WTC11 (cell line): ENCODE results near the gene MICAL3. TPM values are rescaled to one million over a fixed set of nuclear protein-coding genes. Genes with fewer than 3 reads are reported as not detected.

Source experiments
- ATAC-seq: fragments of 200-7000 bp; cut with Tn5 transposase; 2 replicates; pipeline ENCODE4 v1.10.0; 2021; ENCODE audit warnings: mild to moderate bottlenecking, moderate library complexity
- CTCF ChIA-PET: fragments of 300-600 bp; sonication (Branson Sonifier 250); formaldehyde crosslinking; loops from one replicate; lab custom pipeline; 2021; ENCODE audit warnings: antibody characterized with exemption; lab: Charles Lee
- POLR2A ChIA-PET: fragments of 350-600 bp; sonication (Branson Sonifier 250); formaldehyde crosslinking; loops from one replicate; lab custom pipeline; 2021; ENCODE audit warnings: antibody characterized with exemption; lab: Charles Lee
- DNase-seq: peaks from one replicate; pipeline ENCODE4 v3.0.0; 2021; ENCODE audit warnings: low spot score
- H3K27ac Mint-ChIP-seq: 2 replicates; pipeline ENCODE4 v1.8.0; 2021; ENCODE audit warnings: mixed read lengths
- H3K27me3 Mint-ChIP-seq: 2 replicates; pipeline ENCODE4 v1.8.0; 2021; ENCODE audit warnings: low read depth, mild to moderate bottlenecking, moderate library complexity, mixed read lengths
- H3K36me3 Mint-ChIP-seq: 2 replicates; pipeline ENCODE4 v1.8.0; 2021; ENCODE audit warnings: mixed read lengths
- H3K4me1 Mint-ChIP-seq: 2 replicates; pipeline ENCODE4 v1.8.0; 2022; ENCODE audit warnings: mixed read lengths
- H3K4me3 Mint-ChIP-seq: 2 replicates; pipeline ENCODE4 v1.8.0; 2021; ENCODE audit warnings: mild to moderate bottlenecking, moderate library complexity, mixed read lengths
- H3K9me3 Mint-ChIP-seq: 2 replicates; pipeline ENCODE4 v1.8.0; 2021; ENCODE audit warnings: mixed read lengths
- FOXK1 ChIP-seq: sonication (generic); formaldehyde crosslinking; IDR thresholded peaks from 2 replicates; pipeline ENCODE4 v1.8.0; 2022; ENCODE audit warnings: mild to moderate bottlenecking, moderate library complexity, missing genetic modification reagents
- IRF2 ChIP-seq: sonication (generic); formaldehyde crosslinking; IDR thresholded peaks from 2 replicates; pipeline ENCODE4 v1.8.0; 2022; ENCODE audit warnings: low read depth, missing genetic modification reagents, borderline replicate concordance
- TEAD4 ChIP-seq: sonication (generic); formaldehyde crosslinking; IDR thresholded peaks from 2 replicates; pipeline ENCODE4 v1.8.0; 2022; ENCODE audit warnings: mild to moderate bottlenecking, missing genetic modification reagents
- total RNA-seq: library from RNA; stranded (reverse); gene quantifications from 3 replicates; pipeline ENCODE4 v1.2.3, GENCODE V29; 2021
- TF ChIP-seq, protein P1 (sequence below): sonication (generic); formaldehyde crosslinking; IDR thresholded peaks from 2 replicates; pipeline ENCODE4 v1.8.0; 2023; ENCODE audit warnings: missing genetic modification reagents, mild to moderate bottlenecking, borderline replicate concordance
- TF ChIP-seq, protein P2 (sequence below): fragments of 200-600 bp; IDR thresholded peaks from 2 replicates; pipeline ENCODE4 v1.8.0; 2022; ENCODE audit warnings: antibody characterized with exemption
- TF ChIP-seq, protein P3 (sequence below): sonication (generic); formaldehyde crosslinking; IDR thresholded peaks from 2 replicates; pipeline ENCODE4 v1.8.1; 2022; ENCODE audit warnings: missing genetic modification reagents, borderline replicate concordance
- TF ChIP-seq, protein P4 (sequence below): sonication (generic); formaldehyde crosslinking; IDR thresholded peaks from 2 replicates; pipeline ENCODE4 v1.8.1; 2022; ENCODE audit warnings: mild to moderate bottlenecking, missing genetic modification reagents, moderate library complexity, borderline replicate concordance
- TF ChIP-seq, protein P5 (sequence below): fragments of 250-450 bp; sonication (Bioruptor Pico); IDR thresholded peaks from 2 replicates; pipeline ENCODE4 v1.9.0; 2021; ENCODE audit warnings: mild to moderate bottlenecking
- TF ChIP-seq, protein P6 (sequence below): sonication (generic); formaldehyde crosslinking; conservative IDR thresholded peaks from 2 replicates; pipeline ENCODE4 v1.8.1; 2023; ENCODE audit warnings: mild to moderate bottlenecking, low read depth, missing genetic modification reagents, moderate library complexity
- TF ChIP-seq, protein P7 (sequence below): sonication (generic); formaldehyde crosslinking; IDR thresholded peaks from 2 replicates; pipeline ENCODE4 v1.8.0; 2022; ENCODE audit warnings: mild to moderate bottlenecking, missing genetic modification reagents

The MICAL3 gene
- total RNA-seq, 1 experiment from 2014 or later = 41.2 TPM

DNA sequence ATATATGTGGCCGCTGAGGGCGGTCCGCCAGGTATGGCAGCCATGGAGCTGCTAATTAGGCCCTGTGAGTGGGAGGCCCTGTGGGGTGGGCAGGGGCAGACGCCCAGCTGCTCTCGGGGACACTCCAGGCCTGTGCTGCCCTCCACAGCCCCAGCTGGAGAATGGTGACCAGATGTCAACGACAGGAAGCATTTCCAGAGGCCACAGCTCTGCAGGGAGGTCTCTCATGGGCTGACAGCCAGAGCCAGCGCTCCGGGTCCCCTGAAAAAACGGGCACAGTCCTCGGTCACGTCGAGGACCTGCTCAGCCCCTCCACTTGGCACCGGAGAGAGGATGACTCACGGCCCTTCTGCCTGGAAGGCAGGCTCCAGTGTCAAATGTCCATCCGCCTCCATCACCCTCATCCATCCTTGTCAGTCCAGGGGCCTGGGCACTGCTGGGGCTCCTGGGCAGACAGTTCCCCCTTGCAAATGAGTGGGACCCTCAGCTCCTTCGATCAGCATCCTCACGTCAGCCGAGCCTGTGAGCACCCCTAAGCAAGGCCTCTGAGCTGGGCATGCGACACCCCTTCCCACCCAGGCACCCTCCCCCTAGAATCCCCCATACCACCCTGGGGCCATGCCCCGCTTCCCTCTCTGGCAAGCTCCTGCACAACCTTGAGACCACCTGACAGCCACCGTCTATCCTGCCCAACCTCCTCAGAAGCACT lies 252.0 kb downstream of the MICAL3 start:
- peak overlapping the region; percentile 70 for H3K4me3 Mint-ChIP-seq
- DNase-seq = no peak
- TF ChIP-seq, protein P1, sequence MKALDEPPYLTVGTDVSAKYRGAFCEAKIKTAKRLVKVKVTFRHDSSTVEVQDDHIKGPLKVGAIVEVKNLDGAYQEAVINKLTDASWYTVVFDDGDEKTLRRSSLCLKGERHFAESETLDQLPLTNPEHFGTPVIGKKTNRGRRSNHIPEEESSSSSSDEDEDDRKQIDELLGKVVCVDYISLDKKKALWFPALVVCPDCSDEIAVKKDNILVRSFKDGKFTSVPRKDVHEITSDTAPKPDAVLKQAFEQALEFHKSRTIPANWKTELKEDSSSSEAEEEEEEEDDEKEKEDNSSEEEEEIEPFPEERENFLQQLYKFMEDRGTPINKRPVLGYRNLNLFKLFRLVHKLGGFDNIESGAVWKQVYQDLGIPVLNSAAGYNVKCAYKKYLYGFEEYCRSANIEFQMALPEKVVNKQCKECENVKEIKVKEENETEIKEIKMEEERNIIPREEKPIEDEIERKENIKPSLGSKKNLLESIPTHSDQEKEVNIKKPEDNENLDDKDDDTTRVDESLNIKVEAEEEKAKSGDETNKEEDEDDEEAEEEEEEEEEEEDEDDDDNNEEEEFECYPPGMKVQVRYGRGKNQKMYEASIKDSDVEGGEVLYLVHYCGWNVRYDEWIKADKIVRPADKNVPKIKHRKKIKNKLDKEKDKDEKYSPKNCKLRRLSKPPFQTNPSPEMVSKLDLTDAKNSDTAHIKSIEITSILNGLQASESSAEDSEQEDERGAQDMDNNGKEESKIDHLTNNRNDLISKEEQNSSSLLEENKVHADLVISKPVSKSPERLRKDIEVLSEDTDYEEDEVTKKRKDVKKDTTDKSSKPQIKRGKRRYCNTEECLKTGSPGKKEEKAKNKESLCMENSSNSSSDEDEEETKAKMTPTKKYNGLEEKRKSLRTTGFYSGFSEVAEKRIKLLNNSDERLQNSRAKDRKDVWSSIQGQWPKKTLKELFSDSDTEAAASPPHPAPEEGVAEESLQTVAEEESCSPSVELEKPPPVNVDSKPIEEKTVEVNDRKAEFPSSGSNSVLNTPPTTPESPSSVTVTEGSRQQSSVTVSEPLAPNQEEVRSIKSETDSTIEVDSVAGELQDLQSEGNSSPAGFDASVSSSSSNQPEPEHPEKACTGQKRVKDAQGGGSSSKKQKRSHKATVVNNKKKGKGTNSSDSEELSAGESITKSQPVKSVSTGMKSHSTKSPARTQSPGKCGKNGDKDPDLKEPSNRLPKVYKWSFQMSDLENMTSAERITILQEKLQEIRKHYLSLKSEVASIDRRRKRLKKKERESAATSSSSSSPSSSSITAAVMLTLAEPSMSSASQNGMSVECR = no peak
- TF ChIP-seq, protein P2, sequence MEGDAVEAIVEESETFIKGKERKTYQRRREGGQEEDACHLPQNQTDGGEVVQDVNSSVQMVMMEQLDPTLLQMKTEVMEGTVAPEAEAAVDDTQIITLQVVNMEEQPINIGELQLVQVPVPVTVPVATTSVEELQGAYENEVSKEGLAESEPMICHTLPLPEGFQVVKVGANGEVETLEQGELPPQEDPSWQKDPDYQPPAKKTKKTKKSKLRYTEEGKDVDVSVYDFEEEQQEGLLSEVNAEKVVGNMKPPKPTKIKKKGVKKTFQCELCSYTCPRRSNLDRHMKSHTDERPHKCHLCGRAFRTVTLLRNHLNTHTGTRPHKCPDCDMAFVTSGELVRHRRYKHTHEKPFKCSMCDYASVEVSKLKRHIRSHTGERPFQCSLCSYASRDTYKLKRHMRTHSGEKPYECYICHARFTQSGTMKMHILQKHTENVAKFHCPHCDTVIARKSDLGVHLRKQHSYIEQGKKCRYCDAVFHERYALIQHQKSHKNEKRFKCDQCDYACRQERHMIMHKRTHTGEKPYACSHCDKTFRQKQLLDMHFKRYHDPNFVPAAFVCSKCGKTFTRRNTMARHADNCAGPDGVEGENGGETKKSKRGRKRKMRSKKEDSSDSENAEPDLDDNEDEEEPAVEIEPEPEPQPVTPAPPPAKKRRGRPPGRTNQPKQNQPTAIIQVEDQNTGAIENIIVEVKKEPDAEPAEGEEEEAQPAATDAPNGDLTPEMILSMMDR = no peak
- TF ChIP-seq, protein P3, sequence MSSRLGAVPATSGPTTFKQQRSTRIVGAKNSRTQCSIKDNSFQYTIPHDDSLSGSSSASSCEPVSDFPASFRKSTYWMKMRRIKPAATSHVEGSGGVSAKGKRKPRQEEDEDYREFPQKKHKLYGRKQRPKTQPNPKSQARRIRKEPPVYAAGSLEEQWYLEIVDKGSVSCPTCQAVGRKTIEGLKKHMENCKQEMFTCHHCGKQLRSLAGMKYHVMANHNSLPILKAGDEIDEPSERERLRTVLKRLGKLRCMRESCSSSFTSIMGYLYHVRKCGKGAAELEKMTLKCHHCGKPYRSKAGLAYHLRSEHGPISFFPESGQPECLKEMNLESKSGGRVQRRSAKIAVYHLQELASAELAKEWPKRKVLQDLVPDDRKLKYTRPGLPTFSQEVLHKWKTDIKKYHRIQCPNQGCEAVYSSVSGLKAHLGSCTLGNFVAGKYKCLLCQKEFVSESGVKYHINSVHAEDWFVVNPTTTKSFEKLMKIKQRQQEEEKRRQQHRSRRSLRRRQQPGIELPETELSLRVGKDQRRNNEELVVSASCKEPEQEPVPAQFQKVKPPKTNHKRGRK (CRISPR knock-in tag) = no peak
- TF ChIP-seq, protein P4, sequence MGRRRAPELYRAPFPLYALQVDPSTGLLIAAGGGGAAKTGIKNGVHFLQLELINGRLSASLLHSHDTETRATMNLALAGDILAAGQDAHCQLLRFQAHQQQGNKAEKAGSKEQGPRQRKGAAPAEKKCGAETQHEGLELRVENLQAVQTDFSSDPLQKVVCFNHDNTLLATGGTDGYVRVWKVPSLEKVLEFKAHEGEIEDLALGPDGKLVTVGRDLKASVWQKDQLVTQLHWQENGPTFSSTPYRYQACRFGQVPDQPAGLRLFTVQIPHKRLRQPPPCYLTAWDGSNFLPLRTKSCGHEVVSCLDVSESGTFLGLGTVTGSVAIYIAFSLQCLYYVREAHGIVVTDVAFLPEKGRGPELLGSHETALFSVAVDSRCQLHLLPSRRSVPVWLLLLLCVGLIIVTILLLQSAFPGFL = no peak
- TF ChIP-seq, protein P5, sequence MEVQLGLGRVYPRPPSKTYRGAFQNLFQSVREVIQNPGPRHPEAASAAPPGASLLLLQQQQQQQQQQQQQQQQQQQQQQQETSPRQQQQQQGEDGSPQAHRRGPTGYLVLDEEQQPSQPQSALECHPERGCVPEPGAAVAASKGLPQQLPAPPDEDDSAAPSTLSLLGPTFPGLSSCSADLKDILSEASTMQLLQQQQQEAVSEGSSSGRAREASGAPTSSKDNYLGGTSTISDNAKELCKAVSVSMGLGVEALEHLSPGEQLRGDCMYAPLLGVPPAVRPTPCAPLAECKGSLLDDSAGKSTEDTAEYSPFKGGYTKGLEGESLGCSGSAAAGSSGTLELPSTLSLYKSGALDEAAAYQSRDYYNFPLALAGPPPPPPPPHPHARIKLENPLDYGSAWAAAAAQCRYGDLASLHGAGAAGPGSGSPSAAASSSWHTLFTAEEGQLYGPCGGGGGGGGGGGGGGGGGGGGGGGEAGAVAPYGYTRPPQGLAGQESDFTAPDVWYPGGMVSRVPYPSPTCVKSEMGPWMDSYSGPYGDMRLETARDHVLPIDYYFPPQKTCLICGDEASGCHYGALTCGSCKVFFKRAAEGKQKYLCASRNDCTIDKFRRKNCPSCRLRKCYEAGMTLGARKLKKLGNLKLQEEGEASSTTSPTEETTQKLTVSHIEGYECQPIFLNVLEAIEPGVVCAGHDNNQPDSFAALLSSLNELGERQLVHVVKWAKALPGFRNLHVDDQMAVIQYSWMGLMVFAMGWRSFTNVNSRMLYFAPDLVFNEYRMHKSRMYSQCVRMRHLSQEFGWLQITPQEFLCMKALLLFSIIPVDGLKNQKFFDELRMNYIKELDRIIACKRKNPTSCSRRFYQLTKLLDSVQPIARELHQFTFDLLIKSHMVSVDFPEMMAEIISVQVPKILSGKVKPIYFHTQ = no peak
- TF ChIP-seq TEAD4 (CRISPR knock-in tag) (no peak), IRF2 (CRISPR knock-in tag) (no peak), FOXK1 (CRISPR knock-in tag) (no peak)
- TF ChIP-seq, protein P6, sequence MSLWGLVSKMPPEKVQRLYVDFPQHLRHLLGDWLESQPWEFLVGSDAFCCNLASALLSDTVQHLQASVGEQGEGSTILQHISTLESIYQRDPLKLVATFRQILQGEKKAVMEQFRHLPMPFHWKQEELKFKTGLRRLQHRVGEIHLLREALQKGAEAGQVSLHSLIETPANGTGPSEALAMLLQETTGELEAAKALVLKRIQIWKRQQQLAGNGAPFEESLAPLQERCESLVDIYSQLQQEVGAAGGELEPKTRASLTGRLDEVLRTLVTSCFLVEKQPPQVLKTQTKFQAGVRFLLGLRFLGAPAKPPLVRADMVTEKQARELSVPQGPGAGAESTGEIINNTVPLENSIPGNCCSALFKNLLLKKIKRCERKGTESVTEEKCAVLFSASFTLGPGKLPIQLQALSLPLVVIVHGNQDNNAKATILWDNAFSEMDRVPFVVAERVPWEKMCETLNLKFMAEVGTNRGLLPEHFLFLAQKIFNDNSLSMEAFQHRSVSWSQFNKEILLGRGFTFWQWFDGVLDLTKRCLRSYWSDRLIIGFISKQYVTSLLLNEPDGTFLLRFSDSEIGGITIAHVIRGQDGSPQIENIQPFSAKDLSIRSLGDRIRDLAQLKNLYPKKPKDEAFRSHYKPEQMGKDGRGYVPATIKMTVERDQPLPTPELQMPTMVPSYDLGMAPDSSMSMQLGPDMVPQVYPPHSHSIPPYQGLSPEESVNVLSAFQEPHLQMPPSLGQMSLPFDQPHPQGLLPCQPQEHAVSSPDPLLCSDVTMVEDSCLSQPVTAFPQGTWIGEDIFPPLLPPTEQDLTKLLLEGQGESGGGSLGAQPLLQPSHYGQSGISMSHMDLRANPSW = no peak
- TF ChIP-seq, protein P7, sequence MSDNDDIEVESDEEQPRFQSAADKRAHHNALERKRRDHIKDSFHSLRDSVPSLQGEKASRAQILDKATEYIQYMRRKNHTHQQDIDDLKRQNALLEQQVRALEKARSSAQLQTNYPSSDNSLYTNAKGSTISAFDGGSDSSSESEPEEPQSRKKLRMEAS (CRISPR knock-in tag) = no peak
- CTCF ChIA-PET = interaction anchor here (1.2 to 8.2 kb wide), 9 partner anchors 14 to 304 kb away, joined by 3 to 92 read pairs (median 8); no protein-coding TSS in a partner anchor
- peaks cover 20% of the 10 kb centered on the region for H3K4me1 Mint-ChIP-seq
- ATAC-seq = no peak
- H3K36me3 Mint-ChIP-seq = no peaks in the 10 kb centered on the region
- H3K9me3 Mint-ChIP-seq = no peaks in the 10 kb centered on the region
- POLR2A ChIA-PET = interaction anchor here (1.3 to 2.3 kb wide), 3 partner anchors 12 to 30 kb away, joined by 3 to 13 read pairs (median 4); no protein-coding TSS in a partner anchor
- H3K27ac Mint-ChIP-seq = no peak overlapping the region
- peaks cover 5% of the 10 kb centered on the region; the same call in 1 of the 2 replicates for H3K27me3 Mint-ChIP-seq
